ENCODE results near the gene ITGB1BP1. TPM values are rescaled to one million over a fixed set of nuclear protein-coding genes. Genes with fewer than 3 reads are reported as not detected.

The ITGB1BP1 gene
- total and polyA plus RNA-seq, 2 of the 13 experiments (the other 11 are each of a cell fraction or from before 2014, with no cell fraction given): 106 to 108 TPM

DNA sequence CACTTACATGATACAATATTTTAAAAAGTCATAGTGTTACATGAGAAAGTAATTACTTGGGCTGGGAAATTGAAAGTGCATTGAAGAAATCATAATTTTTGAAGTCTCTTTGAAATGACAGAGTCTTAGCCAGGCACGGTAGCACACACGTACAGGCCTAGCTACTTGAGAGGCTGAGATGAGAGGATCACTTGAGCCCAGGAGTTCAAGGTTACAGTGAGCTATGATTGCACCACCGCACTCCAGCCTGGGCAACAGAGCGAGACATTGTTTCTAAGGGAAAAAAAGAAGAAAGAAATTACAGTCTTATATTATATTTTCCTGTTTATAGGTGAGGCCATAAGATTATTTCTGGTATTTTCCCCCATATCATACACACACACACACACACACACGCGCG is 41.8 kb upstream of the ITGB1BP1 start (continued):
- 0 out of 2 replicates have a peak, but pooled peaks have one; percentile 30 for TF ChIP-seq ZFX (CRISPR knock-in tag; IDR thresholded peaks at IDR 0.05; ENCODE audit: low read depth)
- TF ChIP-seq THAP11 (CRISPR knock-in tag; IDR thresholded peaks at IDR 0.05): no peak
- TF ChIP-seq, protein P1, sequence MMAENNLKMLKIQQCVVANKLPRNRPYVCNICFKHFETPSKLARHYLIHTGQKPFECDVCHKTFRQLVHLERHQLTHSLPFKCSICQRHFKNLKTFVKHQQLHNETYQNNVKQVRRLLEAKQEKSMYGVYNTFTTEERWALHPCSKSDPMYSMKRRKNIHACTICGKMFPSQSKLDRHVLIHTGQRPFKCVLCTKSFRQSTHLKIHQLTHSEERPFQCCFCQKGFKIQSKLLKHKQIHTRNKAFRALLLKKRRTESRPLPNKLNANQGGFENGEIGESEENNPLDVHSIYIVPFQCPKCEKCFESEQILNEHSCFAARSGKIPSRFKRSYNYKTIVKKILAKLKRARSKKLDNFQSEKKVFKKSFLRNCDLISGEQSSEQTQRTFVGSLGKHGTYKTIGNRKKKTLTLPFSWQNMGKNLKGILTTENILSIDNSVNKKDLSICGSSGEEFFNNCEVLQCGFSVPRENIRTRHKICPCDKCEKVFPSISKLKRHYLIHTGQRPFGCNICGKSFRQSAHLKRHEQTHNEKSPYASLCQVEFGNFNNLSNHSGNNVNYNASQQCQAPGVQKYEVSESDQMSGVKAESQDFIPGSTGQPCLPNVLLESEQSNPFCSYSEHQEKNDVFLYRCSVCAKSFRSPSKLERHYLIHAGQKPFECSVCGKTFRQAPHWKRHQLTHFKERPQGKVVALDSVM (CRISPR knock-in tag; IDR thresholded peaks at IDR 0.05): peak; percentile 88
- 0 out of 2 replicates have a peak, but pooled peaks have one; percentile 28 for TF ChIP-seq RARA (CRISPR knock-in tag; IDR thresholded peaks at IDR 0.05)
- TF ChIP-seq ZNF281 (CRISPR knock-in tag; IDR thresholded peaks at IDR 0.05; ENCODE audit: borderline replicate concordance): no peak
- no peak for TF ChIP-seq FOXM1 (CRISPR knock-in tag; IDR thresholded peaks at IDR 0.05)
- no peak for TF ChIP-seq ZZZ3 (CRISPR knock-in tag; IDR thresholded peaks at IDR 0.05; ENCODE audit: borderline replicate concordance)
- TF ChIP-seq MIXL1 (CRISPR knock-in tag; IDR thresholded peaks at IDR 0.05): no peak
- no peak for TF ChIP-seq NCOR1 (IDR thresholded peaks at IDR 0.05; ENCODE audit: borderline replicate concordance, low read length)
- TF ChIP-seq, protein P2, sequence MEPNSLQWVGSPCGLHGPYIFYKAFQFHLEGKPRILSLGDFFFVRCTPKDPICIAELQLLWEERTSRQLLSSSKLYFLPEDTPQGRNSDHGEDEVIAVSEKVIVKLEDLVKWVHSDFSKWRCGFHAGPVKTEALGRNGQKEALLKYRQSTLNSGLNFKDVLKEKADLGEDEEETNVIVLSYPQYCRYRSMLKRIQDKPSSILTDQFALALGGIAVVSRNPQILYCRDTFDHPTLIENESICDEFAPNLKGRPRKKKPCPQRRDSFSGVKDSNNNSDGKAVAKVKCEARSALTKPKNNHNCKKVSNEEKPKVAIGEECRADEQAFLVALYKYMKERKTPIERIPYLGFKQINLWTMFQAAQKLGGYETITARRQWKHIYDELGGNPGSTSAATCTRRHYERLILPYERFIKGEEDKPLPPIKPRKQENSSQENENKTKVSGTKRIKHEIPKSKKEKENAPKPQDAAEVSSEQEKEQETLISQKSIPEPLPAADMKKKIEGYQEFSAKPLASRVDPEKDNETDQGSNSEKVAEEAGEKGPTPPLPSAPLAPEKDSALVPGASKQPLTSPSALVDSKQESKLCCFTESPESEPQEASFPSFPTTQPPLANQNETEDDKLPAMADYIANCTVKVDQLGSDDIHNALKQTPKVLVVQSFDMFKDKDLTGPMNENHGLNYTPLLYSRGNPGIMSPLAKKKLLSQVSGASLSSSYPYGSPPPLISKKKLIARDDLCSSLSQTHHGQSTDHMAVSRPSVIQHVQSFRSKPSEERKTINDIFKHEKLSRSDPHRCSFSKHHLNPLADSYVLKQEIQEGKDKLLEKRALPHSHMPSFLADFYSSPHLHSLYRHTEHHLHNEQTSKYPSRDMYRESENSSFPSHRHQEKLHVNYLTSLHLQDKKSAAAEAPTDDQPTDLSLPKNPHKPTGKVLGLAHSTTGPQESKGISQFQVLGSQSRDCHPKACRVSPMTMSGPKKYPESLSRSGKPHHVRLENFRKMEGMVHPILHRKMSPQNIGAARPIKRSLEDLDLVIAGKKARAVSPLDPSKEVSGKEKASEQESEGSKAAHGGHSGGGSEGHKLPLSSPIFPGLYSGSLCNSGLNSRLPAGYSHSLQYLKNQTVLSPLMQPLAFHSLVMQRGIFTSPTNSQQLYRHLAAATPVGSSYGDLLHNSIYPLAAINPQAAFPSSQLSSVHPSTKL (CRISPR knock-in tag; IDR thresholded peaks at IDR 0.05): peak; percentile 54; the same call in 1 of the 2 replicates

All from HepG2 (cell line).